ENCODE results near the gene VSX2. TPM values are rescaled to one million over a fixed set of nuclear protein-coding genes. Genes with fewer than 3 reads are reported as not detected.

Gene VSX2
- polyA plus RNA-seq, 1 of the 3 experiments (the other 2 are of a cell fraction): not detected

DNA sequence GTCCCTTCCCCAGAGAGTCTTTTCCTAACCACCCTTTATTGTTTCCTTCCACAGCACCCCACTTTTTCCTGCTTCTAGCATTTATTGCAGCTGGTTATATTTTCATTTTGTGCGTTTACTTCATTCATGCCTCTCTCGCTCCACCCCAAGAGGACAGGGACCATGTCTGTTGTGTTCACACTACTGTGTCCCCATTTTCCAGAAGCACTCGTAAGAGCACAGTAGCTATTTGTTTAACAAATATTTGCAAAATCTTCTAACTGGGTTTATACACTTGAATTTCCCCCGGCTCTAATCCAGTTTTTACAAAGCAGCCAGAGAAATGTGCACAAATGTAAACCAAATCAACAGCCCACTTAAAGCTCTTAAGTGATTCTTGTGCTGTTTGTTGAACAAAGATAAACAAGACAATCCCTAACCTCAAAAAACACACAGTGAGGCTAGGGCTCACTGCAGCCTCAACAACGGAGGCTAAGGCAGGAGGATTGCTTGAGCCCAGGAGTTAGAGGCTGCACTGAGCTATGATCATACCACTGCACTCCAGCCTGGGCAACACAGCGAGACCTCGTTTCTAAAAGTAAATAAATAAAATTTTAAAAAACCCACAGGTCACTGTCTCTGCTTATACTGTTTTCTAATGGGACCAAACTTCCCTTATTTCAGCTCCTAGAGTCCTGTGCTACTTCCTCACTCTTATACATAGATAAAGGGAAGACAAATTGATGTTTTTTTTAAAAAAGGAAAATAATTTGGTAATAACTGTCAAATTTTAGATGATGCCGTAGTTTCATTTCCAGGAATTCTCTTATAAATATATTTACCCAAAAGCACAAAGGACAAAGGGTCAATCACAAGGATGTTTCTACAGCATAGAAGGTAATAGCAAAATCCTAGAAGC is 70.1 kb downstream of the VSX2 start:
- no peaks in the 10 kb centered on the region for H3K4me1 ChIP-seq (ENCODE audit: control insufficient read depth in 1 of 2, insufficient read depth in 2 of 2, low read depth in 1 of 2, low read length in 1 of 2)
- no peak overlapping the region for H3K27ac ChIP-seq (ENCODE audit: low read depth in 2 of 2, low read length in 1 of 2)
- no peak overlapping the region for H2AFZ ChIP-seq (ENCODE audit: low read depth)
- no peaks in the 10 kb centered on the region for H3F3A ChIP-seq (replicated peaks; ENCODE audit: insufficient read depth)
- H3K9me2 ChIP-seq: no peaks in the 10 kb centered on the region
- H3K27me3 ChIP-seq (ENCODE audit: insufficient read depth): no peaks in the 10 kb centered on the region; the same call in 1 of the 2 replicates
- H3K9me3 ChIP-seq: no peaks in the 10 kb centered on the region
- H3K4me3 ChIP-seq (ENCODE audit: low read depth in 2 of 2, low read length in 1 of 2): no peak overlapping the region
- H3K36me3 ChIP-seq (replicated peaks in 1 of 2; ENCODE audit: control insufficient read depth in 1 of 2, insufficient read depth in 2 of 2, low read length in 1 of 2): no peaks in the 10 kb centered on the region
- H4K20me1 ChIP-seq (ENCODE audit: insufficient read depth): no peaks in the 10 kb centered on the region
- CTCF ChIA-PET: interaction anchor here (0.6 to 1.0 kb wide), 4 partner anchors 12 to 484 kb away, joined by 3 to 7 read pairs (median 3); no protein-coding TSS in a partner anchor
- H3K9ac ChIP-seq: no peak overlapping the region
- TF ChIP-seq TCF12 (IDR thresholded peaks at IDR 0.05): no peak
- no peak for TF ChIP-seq TEAD4 (IDR thresholded peaks at IDR 0.05; ENCODE audit: borderline replicate concordance, insufficient read depth)
- TF ChIP-seq, protein P1, sequence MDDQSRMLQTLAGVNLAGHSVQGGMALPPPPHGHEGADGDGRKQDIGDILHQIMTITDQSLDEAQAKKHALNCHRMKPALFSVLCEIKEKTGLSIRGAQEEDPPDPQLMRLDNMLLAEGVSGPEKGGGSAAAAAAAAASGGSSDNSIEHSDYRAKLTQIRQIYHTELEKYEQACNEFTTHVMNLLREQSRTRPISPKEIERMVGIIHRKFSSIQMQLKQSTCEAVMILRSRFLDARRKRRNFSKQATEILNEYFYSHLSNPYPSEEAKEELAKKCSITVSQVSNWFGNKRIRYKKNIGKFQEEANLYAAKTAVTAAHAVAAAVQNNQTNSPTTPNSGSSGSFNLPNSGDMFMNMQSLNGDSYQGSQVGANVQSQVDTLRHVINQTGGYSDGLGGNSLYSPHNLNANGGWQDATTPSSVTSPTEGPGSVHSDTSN (IDR thresholded peaks at IDR 0.05): no peak
- no peak for TF ChIP-seq NRF1 (IDR thresholded peaks at IDR 0.05; ENCODE audit: low read depth, low read length)
- TF ChIP-seq TAF1 (IDR thresholded peaks at IDR 0.05; ENCODE audit: borderline replicate concordance, low read depth, low read length): no peak
- no peak for TF ChIP-seq SMC3 (IDR thresholded peaks at IDR 0.05; ENCODE audit: low read depth, low read length)
- no peaks in the 10 kb centered on the region for H3K79me2 ChIP-seq (ENCODE audit: insufficient read depth)
- DNase-seq: no peak
- WGBS (ENCODE audit: low lambda C conversion rate): 71% methylated on average over 8 of the region's 8 CpGs
- H3K4me2 ChIP-seq: no peak overlapping the region
- POLR2A ChIA-PET: no interaction called here

DNA sequence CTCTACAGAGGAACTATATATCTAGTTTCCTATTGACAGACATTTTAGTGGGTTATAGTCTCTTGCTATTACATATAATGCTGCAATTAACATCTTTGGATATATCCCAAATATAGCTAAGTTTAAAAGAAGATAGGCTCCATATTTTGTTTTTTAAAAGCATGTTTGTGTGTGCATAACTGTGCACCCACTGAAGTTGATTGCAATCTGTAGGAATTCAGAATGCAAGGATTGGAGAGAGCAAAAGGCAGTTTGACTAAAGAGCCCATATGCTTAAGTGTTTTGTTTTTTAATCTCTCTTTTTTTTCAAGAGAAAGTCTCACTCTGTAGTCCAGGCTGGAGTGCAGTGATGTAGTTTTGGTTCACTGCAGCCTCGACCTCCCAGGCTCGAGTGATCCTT is 72.9 kb downstream of the VSX2 start:
- Histone ChIP-seq H3K4me1 (ENCODE audit: control insufficient read depth in 1 of 2, insufficient read depth in 2 of 2, low read depth in 1 of 2, low read length in 1 of 2) (no peaks in the 10 kb centered on the region), H4K20me1 (ENCODE audit: insufficient read depth) (no peaks in the 10 kb centered on the region), H3K9me3 (no peaks in the 10 kb centered on the region), H3K36me3 (replicated peaks in 1 of 2; ENCODE audit: control insufficient read depth in 1 of 2, insufficient read depth in 2 of 2, low read length in 1 of 2) (no peaks in the 10 kb centered on the region), H3K4me3 (ENCODE audit: low read depth in 2 of 2, low read length in 1 of 2) (no peak overlapping the region), H3K9me2 (no peaks in the 10 kb centered on the region), H3K4me2 (no peak overlapping the region), H3K79me2 (ENCODE audit: insufficient read depth) (no peaks in the 10 kb centered on the region), H3K27ac (ENCODE audit: low read depth in 2 of 2, low read length in 1 of 2) (no peak overlapping the region), H3F3A (replicated peaks; ENCODE audit: insufficient read depth) (no peaks in the 10 kb centered on the region), H2AFZ (ENCODE audit: low read depth) (no peak overlapping the region), H3K27me3 (ENCODE audit: insufficient read depth) (no peaks in the 10 kb centered on the region; the same call in 1 of the 2 replicates), H3K9ac (no peak overlapping the region)
- WGBS (ENCODE audit: low lambda C conversion rate): 38% methylated on average over 2 of the region's 2 CpGs
- ChIA-PET POLR2A (interaction anchor here (0.7 kb wide), 1 partner anchor 171 kb away, joined by 3 read pairs; no protein-coding TSS in a partner anchor), CTCF (interaction anchor here (1.1 to 1.4 kb wide), 4 partner anchors 14 to 167 kb away, joined by 3 to 5 read pairs (median 4); no protein-coding TSS in a partner anchor)
- DNase-seq: no peak
- no peak for TF ChIP-seq TEAD4 (IDR thresholded peaks at IDR 0.05; ENCODE audit: borderline replicate concordance, insufficient read depth)
- no peak for TF ChIP-seq FOSL2 (IDR thresholded peaks at IDR 0.05; ENCODE audit: borderline replicate concordance, low read depth)
- no peak for TF ChIP-seq EZH2phosphoT487 (IDR thresholded peaks at IDR 0.05; ENCODE audit: borderline replicate concordance, low read depth)

Small RNAs within 50 kb of the gene (small RNA-seq; reads per million reads assigned to genes)
- 0 reads per million in 7 experiments for gene AC006349.1

Other genes with a start within 250 kb of the VSX2 start
- gene ENTPD5, start 220.2 kb upstream of the VSX2 start, polyA plus RNA-seq (2012; rRNA removed): 5.5 and 8.0 TPM in 2 replicates
- gene BBOF1, start 220.1 kb upstream of the VSX2 start, polyA plus RNA-seq (2012; rRNA removed): 1.9 and 2.1 TPM in 2 replicates
- 9.4 and 12.9 TPM in 2 replicates for gene ALDH6A1, start 155.0 kb upstream of the VSX2 start, polyA plus RNA-seq (2012; rRNA removed)
- 4.9 and 5.9 TPM in 2 replicates for gene LIN52, start 154.5 kb upstream of the VSX2 start, polyA plus RNA-seq (2012; rRNA removed)
- gene ABCD4, start 63.5 kb downstream of the VSX2 start, polyA plus RNA-seq (2012; rRNA removed): 25.5 and 37.0 TPM in 2 replicates
- not detected in 2 replicates for gene VRTN, start 109.0 kb downstream of the VSX2 start, polyA plus RNA-seq (2012; rRNA removed)
- not detected in 2 replicates for gene SYNDIG1L, start 186.8 kb downstream of the VSX2 start, polyA plus RNA-seq (2012; rRNA removed)

Data from SK-N-SH (cell line).